ENCODE data around the gene MRC2.

Gene MRC2

GRCh38 chr17:62581764-62582163, 45.7 kb upstream of the MRC2 start:
- TF ChIP-seq FOXM1 (IDR thresholded peaks at IDR 0.05; ENCODE audit: borderline replicate concordance, low read depth) (no peak), ZBTB7A (IDR thresholded peaks at IDR 0.05; ENCODE audit: low read depth) (no peak)

- TF ChIP-seq TAF1 (IDR thresholded peaks at IDR 0.05; ENCODE audit: low read depth) (no peak), EGR1 (IDR thresholded peaks at IDR 0.05) (no peak), ZBTB7A (IDR thresholded peaks at IDR 0.05; ENCODE audit: low read depth) (no peak), TEAD4 (IDR thresholded peaks at IDR 0.05) (no peak), EP300 (IDR thresholded peaks at IDR 0.05; ENCODE audit: borderline replicate concordance) (no peak), MAX (IDR thresholded peaks at IDR 0.05) (no peak), FOXM1 (IDR thresholded peaks at IDR 0.05; ENCODE audit: borderline replicate concordance, low read depth) (no peak), NFIC (IDR thresholded peaks at IDR 0.05) (no peak), REST (IDR thresholded peaks at IDR 0.05; ENCODE audit: low read depth) (no peak), RAD21 (IDR thresholded peaks at IDR 0.05; ENCODE audit: low read depth) (no peak), CEBPB (IDR thresholded peaks at IDR 0.05) (no peak), YY1 (IDR thresholded peaks at IDR 0.05; ENCODE audit: low read depth) (no peak), CREB1 (IDR thresholded peaks at IDR 0.05; ENCODE audit: low read depth) (no peak), USF1 (IDR thresholded peaks at IDR 0.05) (no peak), TCF12 (IDR thresholded peaks at IDR 0.05; ENCODE audit: low read depth) (no peak)
Observed at GRCh38 chr17:62587554-62587953, 39.9 kb upstream of the MRC2 start.

- TF ChIP-seq REST (IDR thresholded peaks at IDR 0.05; ENCODE audit: low read depth) = no peak
- TF ChIP-seq USF1 (IDR thresholded peaks at IDR 0.05) = no peak
- no peak for TF ChIP-seq RAD21 (IDR thresholded peaks at IDR 0.05; ENCODE audit: low read depth)
- no peak for TF ChIP-seq EP300 (IDR thresholded peaks at IDR 0.05; ENCODE audit: borderline replicate concordance)
- no peak for TF ChIP-seq TEAD4 (IDR thresholded peaks at IDR 0.05)
- TF ChIP-seq FOXM1 (IDR thresholded peaks at IDR 0.05; ENCODE audit: borderline replicate concordance, low read depth) = no peak
- TF ChIP-seq TCF12 (IDR thresholded peaks at IDR 0.05; ENCODE audit: low read depth) = no peak
- TF ChIP-seq TAF1 (IDR thresholded peaks at IDR 0.05; ENCODE audit: low read depth) = no peak
- TF ChIP-seq CREB1 (IDR thresholded peaks at IDR 0.05; ENCODE audit: low read depth) = no peak
- no peak for TF ChIP-seq EGR1 (IDR thresholded peaks at IDR 0.05)
- TF ChIP-seq NFIC (IDR thresholded peaks at IDR 0.05) = no peak
Observed at GRCh38 chr17:62588109-62588508, 39.4 kb upstream of the MRC2 start.

GRCh38 chr17:62591333-62591732, 36.1 kb upstream of the MRC2 start:
- TF ChIP-seq TEAD4 (IDR thresholded peaks at IDR 0.05) = no peak
- TF ChIP-seq EP300 (IDR thresholded peaks at IDR 0.05; ENCODE audit: borderline replicate concordance) = no peak
- no peak for TF ChIP-seq ZBTB7A (IDR thresholded peaks at IDR 0.05; ENCODE audit: low read depth)
- TF ChIP-seq USF1 (IDR thresholded peaks at IDR 0.05) = no peak
- no peak for TF ChIP-seq CREB1 (IDR thresholded peaks at IDR 0.05; ENCODE audit: low read depth)
- TF ChIP-seq CEBPB (IDR thresholded peaks at IDR 0.05) = no peak
- no peak for TF ChIP-seq TCF12 (IDR thresholded peaks at IDR 0.05; ENCODE audit: low read depth)
- no peak for TF ChIP-seq REST (IDR thresholded peaks at IDR 0.05; ENCODE audit: low read depth)
- TF ChIP-seq FOXM1 (IDR thresholded peaks at IDR 0.05; ENCODE audit: borderline replicate concordance, low read depth) = no peak
- no peak for TF ChIP-seq EGR1 (IDR thresholded peaks at IDR 0.05)
- no peak for TF ChIP-seq RAD21 (IDR thresholded peaks at IDR 0.05; ENCODE audit: low read depth)
- TF ChIP-seq MAX (IDR thresholded peaks at IDR 0.05) = no peak
- no peak for TF ChIP-seq TAF1 (IDR thresholded peaks at IDR 0.05; ENCODE audit: low read depth)
- TF ChIP-seq YY1 (IDR thresholded peaks at IDR 0.05; ENCODE audit: low read depth) = no peak
